ENCODE results near the gene FASTK.

The FASTK gene

DNA sequence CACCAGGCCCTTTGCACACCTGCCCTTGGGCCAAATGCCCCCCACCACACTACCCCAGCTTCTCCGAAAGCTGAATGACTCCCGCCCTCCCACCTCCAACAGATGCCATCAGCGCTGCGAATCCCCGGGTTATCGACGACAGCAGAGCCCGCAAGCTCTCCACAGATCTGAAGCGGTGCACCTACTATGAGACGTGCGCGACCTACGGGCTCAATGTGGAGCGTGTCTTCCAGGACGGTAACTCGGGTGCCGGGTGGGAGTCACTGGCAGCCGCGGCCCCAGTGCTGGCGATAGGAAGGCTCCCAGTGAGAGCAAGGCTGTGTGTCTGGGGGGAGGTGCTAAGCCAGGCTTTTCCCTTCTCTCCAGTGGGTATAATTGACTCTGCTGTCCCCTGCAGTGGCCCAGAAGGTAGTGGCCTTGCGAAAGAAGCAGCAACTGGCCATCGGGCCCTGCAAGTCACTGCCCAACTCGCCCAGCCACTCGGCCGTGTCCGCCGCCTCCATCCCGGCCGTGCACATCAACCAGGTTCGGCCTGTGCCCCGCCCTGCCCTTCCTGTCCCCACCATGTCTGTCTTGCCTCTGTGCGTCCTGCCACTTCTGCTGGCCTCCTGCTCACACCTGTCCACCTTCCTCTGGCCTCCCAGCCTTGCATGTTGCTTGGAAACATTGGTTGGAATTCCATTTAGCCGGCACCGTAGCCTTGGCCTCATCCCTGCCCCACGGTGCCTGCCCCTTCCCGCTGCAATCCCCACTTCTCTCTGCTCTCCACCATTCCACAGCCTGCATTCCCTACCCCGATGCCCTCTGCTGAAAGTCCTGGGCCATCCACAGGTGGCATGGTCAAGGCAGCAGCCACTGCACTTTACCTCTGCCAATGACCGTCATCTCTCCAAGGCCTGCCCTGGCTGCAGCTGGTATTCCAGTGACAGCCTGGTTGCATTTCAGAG is 37.8 kb upstream of the FASTK start:
- no peak for DNase-seq (ENCODE audit: low read depth in 3 of 3, low spot score in 1 of 3)

DNA sequence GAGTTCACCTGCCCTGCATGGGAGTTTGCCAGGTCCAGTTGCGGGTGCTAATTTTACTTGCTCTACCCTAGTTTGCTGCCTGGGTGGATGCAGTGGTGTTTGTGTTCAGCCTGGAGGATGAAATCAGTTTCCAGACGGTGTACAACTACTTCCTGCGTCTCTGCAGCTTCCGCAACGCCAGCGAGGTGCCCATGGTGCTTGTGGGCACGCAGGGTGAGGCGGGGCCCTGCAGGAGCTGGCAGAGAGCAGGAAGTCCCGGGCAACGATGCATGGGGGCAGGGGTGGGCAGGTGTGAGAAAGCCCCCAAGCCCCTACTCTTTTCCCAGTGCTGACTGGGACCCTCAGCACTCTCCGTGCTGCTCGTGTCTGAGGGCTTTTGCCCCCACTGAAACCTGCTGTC is 37.0 kb upstream of the FASTK start:
- DNase-seq (ENCODE audit: low read depth in 3 of 3, low spot score in 1 of 3) = peak in 2 of 3 donors; percentile 21 to 23

DNA sequence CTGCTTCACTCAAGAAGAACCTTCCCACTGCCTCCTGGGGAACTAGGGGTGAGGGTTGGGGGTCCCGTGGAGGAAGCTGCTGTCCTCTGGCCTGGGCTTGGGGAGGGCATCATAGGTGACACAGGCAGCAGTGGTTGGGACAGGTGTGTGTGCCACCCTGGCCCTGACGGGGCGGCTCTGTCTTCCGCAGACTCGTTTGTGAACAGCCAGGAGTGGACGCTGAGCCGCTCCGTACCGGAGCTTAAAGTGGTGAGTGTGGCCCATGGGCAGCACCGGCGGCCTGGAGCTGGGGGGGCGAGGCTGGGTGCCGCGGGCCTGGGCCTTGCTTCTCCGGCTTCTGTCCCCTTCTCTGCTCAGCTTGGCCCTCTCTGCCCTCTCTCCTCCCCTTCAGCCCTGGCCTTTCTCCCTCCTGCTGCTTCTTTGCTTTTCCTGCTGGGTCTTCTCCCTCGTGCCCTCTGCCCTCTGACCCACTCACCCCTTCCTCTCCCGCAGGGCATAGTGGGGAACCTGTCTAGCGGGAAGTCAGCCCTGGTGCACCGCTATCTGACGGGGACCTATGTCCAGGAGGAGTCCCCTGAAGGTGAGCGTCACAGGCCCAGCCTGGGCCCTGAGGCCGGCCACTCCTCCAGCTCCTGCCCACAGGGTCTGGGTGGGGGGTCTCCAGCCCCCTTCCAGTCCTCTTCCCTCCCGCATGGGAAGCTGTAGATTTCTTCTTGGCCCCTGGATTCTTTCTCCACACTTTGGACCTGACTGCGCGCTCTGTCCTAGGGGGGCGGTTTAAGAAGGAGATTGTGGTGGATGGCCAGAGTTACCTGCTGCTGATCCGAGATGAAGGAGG is 36.2 kb upstream of the FASTK start:
- DNase-seq (ENCODE audit: low read depth in 3 of 3, low spot score in 1 of 3) = no peak

DNA sequence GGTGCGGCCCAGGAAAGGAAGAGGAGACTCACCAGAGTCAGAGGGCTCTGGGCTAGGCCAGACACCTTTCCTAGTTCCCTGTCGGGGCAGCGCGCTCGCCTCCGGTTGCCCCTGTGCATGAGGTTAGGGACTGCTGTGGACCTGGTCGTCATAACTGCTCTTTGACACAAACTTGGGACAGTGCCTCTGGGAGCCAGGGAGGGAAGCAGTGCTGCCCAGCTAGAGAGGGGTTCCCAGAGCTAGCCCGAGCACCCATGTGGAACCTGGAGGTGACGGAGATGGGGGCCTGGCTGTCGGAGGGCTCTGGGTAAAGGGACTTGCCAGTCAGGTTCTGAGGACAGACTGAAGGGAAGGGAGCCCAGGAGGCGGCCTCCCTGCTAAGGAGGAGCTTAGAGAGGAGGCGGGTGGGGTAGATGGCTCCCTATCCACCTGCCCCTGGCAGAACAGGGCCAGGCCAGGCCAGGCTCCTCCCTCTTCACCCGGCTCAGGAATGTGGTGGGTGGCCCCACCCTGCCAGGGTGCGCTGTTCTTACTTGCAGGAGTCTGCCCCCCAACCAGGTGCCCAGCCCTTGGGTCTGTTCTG is 35.3 kb upstream of the FASTK start:
- DNase-seq (ENCODE audit: low read depth in 3 of 3, low spot score in 1 of 3) = no peak

DNA sequence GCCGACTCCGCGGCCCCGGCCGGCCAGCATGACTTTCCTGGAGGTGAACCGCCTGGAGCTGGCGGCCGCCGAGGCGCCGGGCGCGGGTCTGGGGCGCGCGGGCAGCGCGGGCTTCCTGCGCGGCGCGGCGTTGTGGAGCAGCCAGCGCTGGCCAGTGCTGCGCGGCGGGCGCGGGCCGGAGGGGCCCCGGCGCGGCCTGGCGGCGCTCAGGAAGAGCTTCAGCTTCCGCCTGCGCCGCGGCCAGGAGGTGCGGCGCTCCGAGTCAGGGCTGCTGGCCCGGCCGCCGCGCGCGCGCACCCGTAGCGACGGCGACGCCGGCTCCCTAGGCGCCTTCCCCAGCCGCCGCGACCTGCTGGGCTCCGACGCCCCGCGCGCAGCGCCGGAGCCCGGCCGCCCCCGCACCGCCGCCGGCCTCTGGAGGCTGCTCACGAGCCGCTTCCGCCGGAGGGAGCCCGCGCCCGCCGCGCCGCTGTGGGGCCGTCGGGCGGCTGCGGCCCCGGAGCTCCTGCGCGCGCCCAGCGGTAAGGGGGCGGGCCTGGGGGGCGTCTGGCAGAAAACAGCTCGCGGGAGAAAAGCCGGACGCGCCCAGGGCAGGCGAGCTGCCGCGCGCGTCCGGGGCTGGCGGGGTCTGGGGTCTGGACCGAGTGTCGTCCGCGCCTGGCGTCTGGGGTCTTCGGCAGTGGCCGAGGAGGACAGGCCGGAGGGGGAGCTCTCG is 34.7 kb upstream of the FASTK start:
- DNase-seq (ENCODE audit: low read depth in 3 of 3, low spot score in 1 of 3) = peak in 1 of 3 donors; percentile 28

DNA sequence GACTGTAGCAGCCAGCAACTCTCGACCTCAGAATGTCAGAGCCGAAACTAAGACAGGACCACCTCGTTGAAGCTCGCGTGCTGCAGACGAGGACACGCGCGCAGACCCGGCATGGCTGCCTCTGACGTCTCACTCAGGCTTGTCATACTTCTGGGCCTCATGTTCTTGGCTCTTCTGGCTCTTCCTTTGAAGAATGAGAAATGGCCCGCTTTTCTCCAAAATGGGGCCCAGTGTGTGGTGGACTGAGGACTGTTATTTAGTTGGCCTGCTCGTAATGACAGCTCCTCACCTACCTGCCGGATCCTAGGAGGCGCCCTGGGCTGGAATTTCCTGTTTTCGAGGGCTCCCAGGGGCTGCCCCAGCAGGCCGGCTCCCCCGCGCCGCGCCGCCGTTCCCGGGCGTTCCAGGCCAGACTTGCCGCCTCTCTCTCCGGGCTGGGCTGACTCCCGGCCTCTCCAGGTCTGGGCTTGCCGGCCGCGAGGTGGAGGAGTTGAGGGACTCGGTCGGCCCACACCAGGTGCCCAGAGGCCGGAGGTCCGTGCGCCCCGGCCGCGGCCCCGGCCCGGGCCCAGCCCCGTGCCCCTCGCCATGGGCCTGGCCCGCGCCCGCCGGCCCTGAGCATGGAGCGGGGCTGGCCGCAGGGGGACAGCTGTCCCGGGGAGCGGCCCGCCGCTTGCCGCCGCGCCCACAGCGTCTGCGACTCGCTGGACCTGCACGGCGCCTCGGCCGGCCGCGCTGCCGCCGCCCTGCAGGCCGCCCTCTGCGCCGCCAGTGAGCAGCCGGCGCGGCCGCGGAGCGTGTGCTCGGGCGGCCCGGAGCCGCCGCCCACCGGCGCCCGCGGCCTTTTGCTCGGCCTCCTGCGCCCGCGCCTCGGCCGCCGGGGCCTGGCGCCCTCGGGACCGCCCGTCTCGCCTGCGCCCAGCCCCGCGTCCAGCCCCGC is 33.8 kb upstream of the FASTK start:
- no peak for DNase-seq (ENCODE audit: low read depth in 3 of 3, low spot score in 1 of 3)

DNA sequence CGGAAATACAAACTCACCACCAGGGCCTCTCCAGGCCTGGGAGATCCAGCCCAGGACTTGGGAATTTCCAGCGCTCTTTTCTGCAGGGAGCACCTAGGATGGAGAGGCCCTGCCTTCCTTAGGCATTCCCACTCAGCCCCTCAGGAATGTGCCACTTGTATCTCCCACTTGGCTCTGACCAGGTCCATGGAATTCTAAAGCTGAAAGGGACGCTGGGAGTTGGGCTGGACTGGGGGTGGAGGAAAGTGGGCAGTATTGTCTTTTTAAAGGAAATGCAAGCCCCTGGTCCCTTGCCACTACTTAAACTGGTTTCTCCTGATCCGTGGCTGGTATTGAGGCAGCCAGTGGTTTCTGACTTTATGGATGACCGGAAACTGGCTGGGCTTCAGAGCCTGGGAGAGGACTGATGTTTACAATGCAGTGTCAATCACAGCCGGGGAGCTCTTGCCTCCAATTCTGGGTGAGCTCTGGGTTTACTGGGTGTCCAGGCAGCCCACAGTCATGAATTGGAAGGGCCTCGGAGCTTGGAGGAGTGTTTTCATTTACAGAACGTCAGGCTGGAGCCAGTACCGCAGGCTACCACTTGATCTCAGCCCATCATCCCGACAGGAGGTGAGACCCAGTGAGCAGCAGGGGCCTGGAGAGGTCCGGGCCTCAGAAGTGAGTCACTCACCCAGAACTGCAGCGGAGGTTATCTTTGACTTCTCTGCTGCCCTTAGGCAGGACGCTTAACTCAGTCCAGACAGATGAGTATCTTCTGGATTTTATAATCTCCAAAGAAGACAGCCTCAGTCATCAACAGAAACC is 32.9 kb upstream of the FASTK start:
- no peak for DNase-seq (ENCODE audit: low read depth in 3 of 3, low spot score in 1 of 3)

DNA sequence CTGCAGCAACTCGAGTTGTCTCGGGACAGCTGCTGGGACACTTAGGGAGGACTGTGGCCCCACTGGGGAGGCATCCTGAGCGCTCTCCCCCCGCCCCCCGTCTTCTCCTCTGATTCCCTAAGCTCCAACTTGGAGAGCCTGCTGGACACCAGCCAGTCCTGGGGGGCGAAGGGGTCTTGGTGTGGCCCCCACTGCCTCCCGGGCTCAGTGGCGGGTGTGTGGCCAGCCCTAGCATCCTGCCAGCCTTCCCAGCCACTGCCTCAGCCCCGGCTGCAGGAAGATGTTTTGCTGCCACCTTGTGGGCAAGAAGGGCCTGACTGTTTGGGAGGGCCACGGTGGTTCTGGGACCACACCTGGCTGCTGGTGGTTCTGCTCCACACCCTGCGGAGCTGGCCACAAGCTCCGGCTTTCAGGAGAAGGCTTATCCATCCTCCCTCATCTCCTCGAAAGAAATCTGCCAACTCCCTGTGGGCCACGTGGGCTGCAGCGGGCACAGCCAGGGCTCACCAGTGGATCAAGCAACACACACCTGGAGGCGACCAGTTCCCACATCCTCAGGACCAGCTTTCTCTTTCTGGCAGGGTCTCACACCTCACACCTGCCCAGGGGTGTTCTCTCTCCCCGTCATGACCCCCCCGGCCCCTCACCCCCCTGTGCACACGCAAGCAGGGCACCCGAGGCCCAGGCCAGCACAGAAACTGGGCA is 30.5 kb upstream of the FASTK start:
- peak; percentile 45 to 55 (median 53) for DNase-seq (ENCODE audit: low read depth in 3 of 3, low spot score in 1 of 3)

DNA sequence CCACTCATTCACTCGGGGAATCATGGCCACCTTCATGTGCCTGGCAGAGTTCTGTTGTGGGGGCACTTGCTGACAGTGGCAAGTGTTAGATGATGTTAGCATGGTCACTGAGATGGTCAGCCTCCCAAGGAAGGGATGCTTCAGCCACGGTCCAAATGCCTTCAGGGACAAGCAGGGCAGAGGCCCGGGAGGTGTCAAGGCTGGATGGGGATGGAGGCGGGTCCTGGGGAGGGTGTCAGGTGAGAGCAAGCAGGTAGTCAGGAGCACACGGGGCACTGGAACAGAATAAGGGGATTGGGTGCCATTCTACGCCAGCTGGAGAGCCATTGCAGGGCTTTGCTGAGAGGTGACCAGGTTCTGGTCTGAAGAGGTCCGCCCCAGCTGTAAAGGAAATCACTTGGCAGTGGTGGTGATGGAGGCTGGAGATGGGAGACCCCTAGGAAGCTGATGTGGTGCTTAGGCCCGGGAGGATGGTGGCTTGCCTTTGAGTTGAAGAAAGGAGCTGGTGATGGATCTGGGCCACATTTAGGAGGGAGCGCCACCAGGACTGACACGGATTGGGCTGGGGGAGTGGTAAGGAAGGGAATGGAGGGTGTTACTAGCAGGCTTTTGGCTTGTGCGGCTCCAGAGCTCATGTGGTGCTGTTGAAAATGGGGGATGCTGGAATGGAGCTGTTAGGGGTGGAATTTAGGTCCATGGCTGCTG is 29.8 kb upstream of the FASTK start:
- no peak for DNase-seq (ENCODE audit: low read depth in 3 of 3, low spot score in 1 of 3)

DNA sequence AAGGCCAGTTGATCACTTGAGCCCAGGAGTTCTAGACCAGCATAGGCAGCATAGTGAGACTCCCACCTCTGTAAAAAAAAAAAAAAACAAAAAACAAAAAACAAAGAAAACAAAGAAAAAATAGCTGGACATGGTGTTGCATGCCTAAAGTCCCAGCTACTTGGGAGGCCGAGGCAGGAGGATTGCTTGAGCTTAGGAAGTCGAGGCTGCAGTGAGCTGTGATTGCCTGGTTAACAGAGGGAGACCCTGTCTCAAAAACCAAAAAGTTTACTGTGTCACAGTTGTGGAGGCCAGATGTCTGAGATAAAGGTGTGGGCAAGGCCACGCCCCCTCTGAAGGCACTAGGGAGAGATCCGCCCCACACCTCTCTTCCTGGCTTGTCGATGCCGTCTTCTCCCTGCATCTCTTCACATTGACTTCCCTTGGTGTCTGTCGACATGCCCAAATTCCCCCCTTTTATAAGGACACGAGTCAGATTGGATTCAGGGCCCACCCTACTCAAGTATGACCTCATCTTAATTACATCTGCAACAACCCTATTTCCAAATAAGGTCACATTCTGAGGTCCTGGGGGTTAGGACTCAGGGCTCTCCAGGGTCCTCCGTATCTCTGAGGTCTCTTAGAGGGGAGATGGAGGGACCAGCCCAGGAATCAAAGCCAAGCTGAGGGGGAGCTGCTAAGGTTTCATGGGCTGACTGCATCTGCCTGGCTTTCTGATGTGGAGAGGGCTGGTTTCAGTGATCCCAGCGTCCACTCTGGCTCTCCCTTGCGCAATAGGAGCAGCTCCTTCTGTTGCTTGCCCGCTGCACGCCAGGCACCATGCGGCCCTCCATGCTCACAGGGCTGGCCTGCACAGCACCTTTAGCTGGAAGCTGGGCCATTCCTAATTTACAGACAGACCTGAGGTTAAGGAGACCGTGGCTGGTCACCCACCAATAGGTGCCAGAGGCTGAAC is 28.8 kb upstream of the FASTK start:
- no peak for DNase-seq (ENCODE audit: low read depth in 3 of 3, low spot score in 1 of 3)

DNA sequence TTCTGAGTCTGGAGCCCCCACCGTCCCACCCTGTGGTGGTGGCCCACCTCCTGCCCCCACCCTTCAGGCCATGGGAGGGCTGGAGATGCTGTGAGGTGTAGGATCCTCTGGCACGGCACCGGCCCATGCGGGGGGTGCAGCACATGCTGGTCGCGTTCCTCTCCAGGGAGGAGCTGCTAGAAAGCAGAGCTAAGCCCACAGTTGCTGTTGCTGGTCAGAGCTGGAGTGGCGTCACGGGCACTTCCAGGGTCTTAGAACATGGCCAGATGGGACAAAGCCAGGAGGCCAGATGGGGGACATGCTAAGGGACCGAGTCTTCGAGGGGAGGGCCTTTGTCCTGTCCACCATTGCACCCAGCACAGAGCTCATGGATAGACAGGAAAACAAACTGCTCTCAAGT is 27.3 kb upstream of the FASTK start:
- DNase-seq (ENCODE audit: low read depth in 3 of 3, low spot score in 1 of 3) = no peak

DNA sequence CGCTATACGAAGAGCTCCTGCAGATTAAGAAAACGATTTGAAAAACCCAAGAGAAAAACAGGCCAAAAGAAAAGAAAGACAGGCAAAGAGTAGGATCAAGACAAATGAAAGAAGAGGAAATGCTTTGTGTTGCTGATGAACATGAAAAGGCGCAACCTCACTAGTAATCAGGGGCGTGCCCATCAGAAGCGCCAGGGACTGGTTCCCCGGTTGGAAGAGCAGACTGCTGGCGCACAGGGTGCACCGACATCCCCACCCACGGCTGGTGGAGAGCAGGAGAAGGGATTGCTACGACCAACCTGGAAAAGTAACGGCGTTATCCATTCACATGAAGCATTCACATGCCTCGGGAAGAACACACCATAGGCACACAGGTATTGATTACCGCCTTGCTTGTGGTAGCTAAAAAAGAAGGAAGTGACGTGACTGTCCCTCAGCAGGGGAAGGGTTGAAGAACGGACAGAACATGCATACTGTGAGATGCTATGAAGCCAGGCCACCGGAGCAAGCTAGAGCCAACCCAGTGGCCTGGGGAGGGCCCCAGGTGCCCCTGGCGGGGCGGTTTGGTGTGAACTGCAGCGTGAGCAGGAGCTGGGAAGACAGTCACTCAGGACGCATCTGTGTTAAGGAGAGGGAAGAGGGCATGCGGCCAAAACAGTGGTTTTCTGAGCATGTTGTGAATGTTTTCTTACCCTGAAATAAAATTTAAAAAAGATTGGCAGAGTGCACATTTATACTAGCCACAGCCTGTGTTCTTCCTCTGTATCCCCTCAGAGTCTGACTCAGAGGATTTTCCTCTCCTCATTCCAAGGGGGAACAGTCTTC is 24.0 kb upstream of the FASTK start:
- no peak for DNase-seq (ENCODE audit: low read depth in 3 of 3, low spot score in 1 of 3)

DNA sequence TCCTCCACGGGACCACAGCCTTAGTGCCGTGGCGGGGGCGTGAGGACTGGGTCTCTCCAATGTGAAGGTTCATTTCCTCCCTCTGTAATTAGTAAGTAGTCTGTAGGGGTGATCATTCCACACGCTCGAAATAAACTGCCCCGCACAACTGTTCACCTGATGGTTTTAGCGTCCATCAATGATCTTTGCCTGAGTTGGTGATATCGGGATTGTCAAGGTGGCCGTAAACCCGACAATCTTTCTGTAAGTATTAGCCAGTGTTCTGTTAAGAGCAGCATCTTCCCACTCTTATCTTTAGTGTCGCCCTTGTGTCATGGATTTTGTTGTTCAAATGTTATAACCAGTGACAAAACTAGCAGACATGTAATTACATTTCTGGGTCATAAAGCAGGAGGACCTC is 23.4 kb upstream of the FASTK start:
- no peak for DNase-seq (ENCODE audit: low read depth in 3 of 3, low spot score in 1 of 3)

DNA sequence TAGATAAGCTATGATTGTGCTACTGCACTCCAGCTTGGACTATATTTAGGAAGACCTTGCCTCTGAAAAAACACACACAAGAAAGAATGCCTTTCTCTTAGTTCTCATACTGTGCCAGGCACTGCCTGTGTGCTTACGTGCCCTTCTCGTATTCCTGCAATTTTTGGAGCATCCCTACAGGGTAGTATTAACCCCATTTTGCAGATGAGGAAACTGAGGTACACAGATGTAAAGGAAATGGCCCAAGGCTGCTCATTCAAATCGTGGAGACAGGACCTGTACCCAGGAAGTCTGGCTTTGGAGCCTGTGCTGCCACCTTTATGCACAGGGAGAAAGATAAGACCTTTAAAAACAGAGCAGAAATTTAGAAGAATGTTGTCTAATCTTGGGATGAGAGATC is 22.4 kb upstream of the FASTK start:
- DNase-seq (ENCODE audit: low read depth in 3 of 3, low spot score in 1 of 3) = no peak

DNA sequence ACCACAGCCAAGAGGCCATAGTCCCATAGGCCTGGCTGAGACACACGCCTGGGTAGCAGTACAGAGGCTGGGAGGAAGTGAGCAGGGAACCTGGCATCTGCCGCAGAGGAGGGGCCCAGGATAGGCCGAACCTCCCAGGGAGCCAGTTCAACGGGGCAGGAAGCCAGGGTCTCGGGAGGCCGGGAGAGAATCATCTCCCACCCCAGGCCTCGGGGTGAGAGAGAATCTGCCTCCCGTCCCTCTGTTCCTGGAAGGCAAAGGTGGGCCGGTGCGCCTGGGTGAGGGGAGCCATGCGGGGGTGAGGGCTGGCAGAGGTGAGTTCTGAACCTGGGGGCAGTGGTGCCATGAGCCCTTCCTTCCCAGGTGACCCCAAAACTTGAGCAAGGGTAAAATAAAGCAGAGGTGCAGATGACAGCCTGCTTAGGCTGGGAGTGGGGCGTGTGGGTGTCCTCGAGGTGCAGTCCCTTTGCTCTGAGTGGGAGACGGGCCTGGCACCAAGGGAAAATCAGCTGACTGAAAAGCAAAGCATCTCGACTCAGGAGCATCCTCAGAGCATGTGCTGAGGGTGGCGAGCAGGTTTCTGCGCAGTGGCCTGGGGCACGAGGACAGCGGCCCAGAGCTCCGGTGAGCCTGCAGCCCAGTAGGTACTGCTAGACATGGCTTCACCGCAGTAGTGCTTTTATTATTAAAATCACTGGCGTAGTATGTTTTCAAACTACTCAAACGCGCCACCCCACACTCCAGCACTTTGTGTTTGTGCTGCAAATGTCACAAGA is 21.2 kb upstream of the FASTK start:
- DNase-seq (ENCODE audit: low read depth in 3 of 3, low spot score in 1 of 3) = no peak

Measured in stimulated activated CD4-positive, alpha-beta T cell treated with anti-CD3 and anti-CD28 coated beads, TNF-alpha, amount 100 ng/mL, for 1 hour (primary cell).